Suprapubic skin (tissue), 4 donors: ENCODE data around the gene SLC25A3.

ENCODE experiments used
- CTCF ChIP-seq, 2 donors: fragments of 200-600 bp in 1 of 2; fragments of 450-650 bp in 1 of 2; sonication (generic) in 1 of 2; IDR thresholded peaks; one replicate each; pipeline ENCODE4 v1.5.1; 2016 to 2019; ENCODE audit warnings: antibody characterized with exemption in 2 of 2, mild to moderate bottlenecking in 1 of 2, moderate library complexity in 1 of 2
- EP300 ChIP-seq: sonication (generic); formaldehyde crosslinking; IDR thresholded peaks from one replicate; pipeline ENCODE4 v1.6.1; 2017; ENCODE audit warnings: antibody characterized with exemption
- POLR2A ChIP-seq, 2 donors: fragments of 450-650 bp; IDR thresholded peaks; one replicate each; pipeline ENCODE4 v1.6.1; 2017; ENCODE audit warnings: antibody characterized with exemption in 2 of 2, mild to moderate bottlenecking in 2 of 2, moderate library complexity in 2 of 2
- POLR2AphosphoS5 ChIP-seq, 3 donors: sonication (generic); formaldehyde crosslinking; IDR thresholded peaks; one replicate each; pipeline ENCODE4 v1.6.1; 2017; ENCODE audit warnings: antibody characterized with exemption in 3 of 3

GRCh38 chr12:98561846-98562245 is 31.6 kb upstream of the SLC25A3 start:
- TF ChIP-seq CTCF (IDR thresholded peaks at IDR 0.05) (no peak), POLR2A (IDR thresholded peaks at IDR 0.05) (no peak), POLR2AphosphoS5 (IDR thresholded peaks at IDR 0.05) (no peak), EP300 (no peak)
